Measurements from ENCODE around the gene FETUB.

- TF ChIP-seq POLR2A (IDR thresholded peaks at IDR 0.05) (no peak), CTCF (IDR thresholded peaks at IDR 0.05 in 4 of 5, conservative IDR thresholded peaks at IDR 0.05 in 1 of 5) (no peak)
Observed at GRCh38 chr3:186653080-186653707, 13.0 kb downstream of the FETUB start.
